HG03469 (cell line): ENCODE data around the gene GMEB2.
"Not testable (repeated sequence)": the region's sequence is repeated elsewhere in the genome, so short reads cannot be mapped to it uniquely, and the experiment has no call there.

Experiments used
- ATAC-seq: cut with Tn5 transposase; IDR thresholded peaks from one replicate; pipeline ENCODE4 v1.9.1; 2021; ENCODE audit warnings: mild to moderate bottlenecking, moderate library complexity, moderate number of reproducible peaks; ENCODE audit not compliant: unreplicated experiment

Gene GMEB2

DNA sequence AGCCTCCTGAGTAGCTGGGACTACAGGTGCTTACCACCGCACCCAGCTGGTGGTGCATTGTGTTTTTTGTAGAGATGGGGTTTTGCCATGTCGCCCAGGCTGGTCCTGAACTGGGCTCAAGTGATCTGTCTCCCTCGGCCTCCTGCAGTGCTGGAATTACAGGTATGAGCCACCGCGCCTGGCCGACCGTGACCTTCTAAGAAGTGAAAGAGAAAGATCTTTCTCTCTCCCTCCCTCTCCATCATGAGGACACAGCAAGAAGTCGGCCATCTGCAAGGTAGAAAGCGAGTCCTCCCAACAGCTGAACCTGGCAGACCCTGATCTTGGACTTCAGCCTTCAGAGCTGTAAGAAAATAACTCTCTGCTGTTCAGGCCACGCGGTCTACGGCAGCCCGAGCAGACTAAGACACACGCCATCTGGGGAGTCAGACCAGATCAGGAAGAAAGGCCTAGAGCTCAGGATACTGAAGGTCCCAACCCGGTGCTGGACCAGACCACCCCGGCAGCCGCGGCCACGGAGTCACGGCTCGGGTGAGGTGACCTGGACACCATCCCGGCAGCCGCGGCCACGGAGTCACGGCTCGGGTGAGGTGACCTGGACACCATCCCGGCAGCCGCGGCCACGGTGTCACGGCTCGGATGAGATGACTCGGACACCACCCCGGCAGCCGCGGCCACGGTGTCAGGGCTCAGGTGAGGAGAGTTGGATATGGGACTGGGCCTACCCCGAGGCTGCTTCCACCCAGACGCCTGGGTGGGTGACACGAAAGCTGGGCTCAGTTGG lies 9.6 kb downstream of the GMEB2 start:
- ATAC-seq = no peak

DNA sequence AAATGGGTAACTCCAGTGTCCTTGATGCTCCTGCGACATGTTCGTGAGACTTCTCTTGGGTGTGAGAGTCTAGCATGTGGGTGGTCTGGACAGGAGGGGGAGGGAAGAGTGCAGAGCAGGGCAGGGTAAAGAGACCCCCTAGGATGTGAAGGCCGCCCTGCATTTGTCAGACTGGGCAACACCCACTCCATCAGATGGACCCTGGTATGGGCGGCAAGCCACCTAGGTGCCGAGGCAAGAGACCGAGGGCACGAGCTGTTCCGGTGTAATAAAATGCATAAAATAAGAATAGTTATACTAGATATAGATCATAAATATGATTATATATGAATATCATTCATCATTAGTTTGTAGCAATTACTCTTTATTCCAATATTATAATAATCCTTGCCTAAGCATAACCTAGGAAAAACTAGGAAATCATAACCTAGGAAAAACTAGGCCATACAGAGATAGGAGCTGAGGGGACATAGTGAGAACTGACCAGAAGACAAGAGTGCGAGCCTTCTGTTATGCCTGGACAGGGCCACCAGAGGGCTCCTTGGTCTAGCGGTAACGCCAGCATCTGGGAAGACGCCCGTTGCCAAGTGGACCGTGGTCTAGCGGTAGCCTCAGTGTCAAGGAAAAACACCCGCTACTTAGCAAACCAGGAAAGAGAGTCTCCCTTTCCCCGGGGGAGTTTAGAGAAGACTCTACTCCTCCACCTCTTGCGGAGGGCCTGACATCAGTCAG lies 12.9 kb downstream of the GMEB2 start:
- not testable (repeated sequence) for ATAC-seq

DNA sequence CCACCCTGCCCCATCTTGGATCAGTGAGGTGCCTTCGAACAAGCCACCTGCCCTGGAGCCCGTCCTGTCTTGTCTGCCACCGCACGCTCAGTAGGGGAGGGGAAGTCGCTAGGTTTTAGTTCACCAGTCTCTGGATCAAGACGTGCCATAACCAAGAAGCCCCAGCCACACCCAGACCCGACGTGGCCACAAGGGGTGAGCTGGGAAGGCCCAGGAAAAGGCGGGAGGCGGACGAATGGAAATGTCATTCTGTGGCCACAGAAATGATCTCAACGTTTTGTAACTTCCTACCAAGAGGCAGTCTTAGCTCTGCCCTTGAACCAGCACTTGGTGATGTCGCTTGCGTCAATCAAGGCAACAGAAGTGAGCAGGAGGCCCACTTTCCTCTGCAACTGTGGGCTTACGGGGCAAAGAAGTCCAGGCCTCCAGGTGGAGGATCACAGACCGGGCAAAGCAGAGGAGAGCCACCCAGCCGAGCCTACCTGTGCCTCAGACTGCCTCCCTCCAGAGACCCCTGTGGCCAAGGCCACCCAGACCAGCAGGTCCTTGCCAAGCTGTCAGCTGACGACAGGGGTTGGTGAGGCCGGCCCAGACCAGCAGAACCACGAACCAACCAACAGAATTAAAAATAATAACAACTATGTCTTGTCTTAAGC lies 14.5 kb downstream of the GMEB2 start:
- ATAC-seq = no peak

DNA sequence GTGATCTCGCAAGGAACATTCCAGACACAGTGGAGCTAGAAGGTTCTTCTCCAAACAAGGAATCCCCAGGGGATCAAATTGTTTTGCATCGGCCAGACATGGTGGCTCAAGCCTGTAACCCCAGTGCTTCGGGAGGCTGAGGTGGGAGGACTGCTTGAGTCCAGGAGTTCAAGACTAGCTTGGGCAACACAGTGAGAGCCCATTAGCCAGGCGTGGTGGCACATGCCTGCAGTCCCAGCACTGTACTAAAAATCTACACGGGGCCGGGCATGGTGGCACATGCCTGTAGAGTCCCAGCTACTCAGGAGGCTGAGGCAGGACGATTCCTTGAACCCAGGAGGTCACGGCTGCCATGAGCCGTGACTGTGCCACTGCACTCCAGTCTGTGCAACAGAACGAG lies 15.3 kb downstream of the GMEB2 start:
- no peak for ATAC-seq

DNA sequence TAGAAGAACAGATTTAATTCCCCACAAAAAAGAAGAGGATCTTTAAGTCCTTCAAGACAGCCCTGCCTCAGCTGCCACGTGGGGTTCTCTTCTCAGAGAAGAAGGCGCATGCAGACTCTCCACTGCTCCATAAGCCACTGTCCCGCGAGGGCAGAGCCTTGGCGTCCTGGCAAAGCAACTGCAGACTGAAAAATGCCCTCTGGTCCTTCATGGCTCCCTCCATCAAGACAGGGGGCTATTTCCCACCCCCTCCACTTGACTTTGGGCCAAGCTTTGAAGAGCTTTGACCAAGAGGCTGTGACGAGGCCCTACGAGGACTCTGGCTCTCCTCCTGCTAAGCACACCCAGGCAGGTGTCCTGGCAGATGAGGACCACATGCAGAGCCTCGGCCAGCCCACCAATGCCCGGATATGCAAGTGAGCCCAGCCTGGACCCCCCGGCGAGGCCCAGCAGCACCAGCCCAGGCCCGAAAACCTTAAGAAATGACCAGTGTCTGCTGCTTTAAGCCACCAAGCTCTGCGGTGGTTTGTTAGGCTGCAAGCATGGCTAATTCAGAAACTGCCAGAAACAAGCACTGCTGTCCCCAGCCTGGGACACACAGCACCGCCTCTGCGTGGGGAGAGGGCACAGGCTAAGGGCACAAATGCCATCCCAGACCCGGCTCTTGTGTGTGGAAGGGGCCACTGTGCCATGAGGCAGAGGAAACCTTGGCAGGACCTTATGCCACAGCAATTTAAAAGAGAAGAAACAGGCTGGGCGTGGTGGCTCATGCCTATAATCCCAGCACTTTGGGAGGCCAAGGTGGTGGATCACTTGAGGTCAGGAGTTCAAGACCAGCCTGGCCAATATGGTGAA lies 16.1 kb downstream of the GMEB2 start:
- ATAC-seq = no peak

DNA sequence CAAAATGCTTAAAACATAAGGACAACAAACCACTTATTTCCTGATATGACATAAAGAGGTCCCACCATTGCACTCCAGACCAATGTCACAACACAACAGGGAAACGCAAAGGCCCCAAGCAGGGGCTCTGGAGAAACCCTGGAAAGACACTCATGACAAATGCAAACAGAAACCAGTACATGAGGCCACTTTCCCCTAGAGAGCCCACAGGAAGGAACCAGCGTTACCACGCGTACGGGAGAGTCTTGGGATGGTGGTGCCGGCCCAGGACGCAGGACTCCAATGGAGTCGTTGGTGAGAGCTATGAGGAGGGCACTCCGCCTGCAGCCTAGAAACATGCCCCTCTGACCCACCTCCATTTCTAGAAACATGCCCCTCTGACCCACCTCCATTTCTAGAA lies 20.2 kb downstream of the GMEB2 start:
- no peak for ATAC-seq

DNA sequence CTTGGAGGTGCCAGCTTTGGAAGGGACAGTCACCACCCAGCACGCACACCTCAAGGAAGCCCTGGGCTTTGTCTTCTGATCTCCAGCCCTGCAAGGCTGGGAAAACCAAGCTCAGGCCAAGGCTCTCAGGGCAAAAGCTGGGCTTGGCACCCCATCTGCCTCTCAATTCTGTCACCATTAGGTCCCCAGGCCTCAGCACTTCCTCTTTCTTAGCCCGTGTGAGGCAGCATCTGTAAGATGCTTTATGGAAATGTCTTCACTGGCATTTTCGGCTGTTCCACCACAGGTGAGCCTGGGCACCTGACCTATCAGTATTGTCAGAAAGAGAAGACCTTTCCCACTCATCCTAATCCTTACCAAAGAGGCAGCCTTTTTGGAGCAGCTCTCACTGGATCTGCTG lies 24.6 kb downstream of the GMEB2 start:
- ATAC-seq = no peak

DNA sequence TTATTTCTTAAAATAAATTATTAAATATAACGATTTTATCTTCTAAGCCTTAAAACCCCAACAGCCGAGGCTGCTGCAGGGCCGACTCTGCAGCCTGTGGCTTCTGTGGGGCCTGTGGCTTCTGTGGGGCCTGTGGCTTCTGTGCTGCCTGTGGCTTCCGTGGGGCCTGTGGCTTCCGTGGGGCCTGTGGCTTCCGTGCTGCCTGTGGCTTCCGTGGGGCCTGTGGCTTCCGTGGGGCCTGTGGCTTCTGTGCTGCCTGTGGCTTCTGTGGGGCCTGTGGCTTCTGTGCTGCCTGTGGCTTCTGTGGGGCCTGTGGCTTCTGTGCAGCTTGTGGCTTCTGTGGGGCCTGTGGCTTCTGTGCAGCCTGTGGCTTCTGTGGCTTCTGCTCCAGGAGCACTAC lies 25.2 kb downstream of the GMEB2 start:
- ATAC-seq = not testable (repeated sequence)

DNA sequence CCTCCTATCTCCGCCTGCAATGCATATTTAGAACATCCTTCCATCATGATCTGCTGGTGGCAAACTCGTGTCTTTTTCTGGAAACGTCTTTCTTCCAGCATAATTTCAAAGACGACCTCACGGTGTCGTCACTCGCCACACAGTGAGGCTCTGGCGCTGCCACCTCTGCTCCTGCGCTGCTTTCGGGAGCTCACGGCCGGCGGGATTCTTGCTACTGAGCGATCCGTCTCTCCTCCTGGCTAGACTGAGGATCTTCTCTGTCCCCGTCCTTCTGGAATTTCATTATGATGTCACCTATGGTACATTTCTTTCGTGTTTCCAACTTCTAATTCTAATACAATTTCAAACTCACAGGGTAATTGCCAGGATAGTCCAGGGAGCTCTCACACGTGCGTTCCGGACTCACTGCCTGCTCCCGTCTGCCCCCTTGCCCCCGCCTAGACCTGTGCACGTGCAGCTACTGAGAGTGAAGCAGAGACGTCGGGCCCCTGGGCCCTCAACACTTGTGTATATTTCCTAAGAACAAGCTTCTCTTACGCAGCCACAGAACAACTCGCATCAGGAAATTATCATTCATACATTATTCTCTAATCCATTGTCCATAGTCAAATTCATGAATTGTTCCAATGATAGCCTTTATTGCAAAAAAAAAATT lies 27.4 kb downstream of the GMEB2 start:
- ATAC-seq = no peak

DNA sequence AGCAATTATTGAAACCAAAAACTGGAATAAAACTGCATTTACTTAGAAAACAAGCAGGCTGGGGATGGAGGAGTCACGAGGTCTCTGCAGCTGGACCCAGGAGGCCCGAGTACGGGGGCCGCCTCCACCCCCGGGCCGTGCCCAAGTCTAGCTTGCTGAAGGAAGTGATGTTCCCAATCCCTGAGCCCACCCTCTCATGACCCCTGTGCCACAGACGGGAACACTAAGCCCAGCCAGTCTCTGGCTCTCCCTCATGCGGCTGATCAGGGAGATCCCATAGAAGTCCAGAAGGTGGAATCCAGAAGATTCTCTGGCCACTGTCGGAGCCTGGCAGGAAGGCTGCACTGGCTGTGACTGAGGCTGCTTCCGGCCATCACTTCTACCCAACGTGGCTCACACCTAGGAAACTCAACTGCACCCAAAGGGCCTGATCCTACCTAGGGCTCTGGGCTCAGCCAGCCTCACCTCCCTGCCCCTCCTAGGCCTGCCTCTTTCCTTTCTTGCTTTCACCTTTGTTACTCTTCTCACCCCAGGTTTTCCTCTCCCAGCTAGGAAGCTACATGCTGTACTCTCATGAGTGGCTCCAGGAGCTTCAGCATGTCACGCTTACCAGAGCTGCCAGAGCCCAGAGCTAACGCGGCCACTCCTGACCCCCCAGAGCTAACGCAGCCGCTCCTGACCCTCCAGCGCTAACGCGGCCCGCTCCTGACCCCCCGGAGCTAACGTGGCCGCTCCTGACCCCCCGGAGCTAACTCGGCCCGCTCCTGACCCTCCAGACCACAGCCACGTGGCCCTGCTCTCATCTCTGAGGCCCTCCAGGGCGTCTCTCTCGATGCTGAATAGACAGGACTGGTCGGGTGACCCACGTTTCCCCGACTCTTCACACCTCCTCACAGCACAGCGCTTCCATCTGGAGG lies 28.2 kb downstream of the GMEB2 start:
- ATAC-seq = no peak

DNA sequence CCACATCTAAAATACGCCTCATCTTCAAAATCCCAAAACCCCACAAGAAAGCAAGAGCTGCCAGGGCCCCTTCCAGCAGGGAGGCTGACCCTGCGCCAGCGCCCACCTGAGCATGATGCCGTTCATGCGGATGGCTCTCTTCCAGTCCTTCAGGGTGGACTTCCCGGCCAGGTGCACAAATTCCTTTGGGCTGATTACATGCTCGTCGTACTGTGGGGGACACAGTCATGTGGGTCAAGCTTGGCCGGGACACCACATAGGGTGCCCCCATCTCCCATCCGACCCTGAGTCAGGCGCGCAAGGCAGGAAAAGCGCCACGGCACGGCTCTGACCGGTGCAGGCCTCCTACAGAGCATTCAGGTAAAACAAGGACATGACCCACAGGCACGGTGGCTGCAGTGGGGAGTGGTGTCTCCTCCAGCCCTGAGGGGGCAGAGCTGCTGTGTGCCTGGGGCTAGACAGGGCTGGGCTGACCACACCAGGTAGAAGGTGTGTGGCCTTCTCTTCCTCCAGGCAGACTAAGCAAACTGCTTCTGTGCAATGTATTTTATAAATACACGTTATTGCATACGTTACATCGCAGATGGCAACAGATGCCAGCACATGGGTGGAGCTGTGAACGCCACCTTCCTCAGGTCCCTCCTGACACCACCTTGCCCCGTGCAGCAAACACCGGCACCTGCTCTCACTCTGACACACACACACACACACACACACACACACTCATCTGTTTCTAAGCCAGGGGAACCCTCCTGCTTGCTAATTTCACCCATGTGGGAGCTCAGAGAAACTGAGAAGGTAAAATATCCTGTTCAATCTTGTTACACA lies 29.0 kb downstream of the GMEB2 start:
- ATAC-seq = no peak

DNA sequence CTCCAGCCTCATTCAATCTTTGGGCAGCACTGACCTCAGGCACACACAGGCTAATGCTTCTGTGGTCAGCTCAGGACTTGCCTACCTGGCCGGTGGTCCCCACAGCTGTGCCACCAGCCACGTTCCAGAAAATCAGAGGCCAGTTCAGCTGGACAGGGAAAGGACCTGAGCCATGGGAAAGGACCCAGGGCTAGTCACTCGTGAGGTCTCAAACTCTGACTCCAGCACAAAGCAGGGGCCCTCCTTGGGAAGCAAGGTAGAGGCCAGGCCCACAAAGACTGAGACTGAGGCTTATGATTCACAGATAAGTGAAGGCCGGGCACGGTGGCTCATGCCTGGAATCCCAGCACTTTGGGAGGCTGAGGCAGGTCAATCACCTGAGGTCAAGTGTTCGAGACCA lies 30.5 kb downstream of the GMEB2 start:
- no peak for ATAC-seq

DNA sequence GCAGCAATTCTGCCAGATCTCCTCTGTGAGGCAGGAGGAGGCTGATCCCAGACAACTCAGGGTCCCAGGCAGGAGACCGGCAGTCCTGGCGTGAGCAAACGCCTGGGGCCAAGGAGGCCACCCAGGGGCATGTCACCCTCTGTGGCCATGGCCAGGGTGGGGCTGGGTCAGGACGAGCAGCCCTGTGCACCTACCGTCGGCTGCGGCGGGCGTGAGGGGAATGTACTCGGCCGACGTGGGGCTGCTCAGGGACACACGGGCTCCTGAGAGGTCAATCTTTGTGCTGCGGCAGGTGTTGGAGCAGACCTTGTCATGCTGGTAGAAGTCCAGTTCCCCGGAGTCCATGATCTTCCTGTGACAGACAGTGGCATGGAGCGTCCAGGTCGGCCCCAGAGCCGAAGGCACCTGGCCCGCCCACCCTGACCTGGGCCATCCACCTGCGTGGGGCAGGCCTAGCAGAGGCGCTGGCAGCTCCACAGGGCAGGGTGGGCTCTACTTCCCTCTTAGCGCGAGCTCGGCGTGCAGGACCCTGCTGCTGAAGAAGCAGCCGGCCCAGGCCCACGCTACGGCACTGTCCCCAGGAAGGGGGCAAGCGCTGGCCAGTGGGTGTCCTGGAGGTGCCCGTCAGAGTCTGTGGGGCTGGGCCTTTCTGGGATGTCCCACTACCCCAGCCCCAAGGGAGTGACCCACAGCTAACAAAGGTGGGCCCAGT lies 31.3 kb downstream of the GMEB2 start:
- ATAC-seq = no peak

DNA sequence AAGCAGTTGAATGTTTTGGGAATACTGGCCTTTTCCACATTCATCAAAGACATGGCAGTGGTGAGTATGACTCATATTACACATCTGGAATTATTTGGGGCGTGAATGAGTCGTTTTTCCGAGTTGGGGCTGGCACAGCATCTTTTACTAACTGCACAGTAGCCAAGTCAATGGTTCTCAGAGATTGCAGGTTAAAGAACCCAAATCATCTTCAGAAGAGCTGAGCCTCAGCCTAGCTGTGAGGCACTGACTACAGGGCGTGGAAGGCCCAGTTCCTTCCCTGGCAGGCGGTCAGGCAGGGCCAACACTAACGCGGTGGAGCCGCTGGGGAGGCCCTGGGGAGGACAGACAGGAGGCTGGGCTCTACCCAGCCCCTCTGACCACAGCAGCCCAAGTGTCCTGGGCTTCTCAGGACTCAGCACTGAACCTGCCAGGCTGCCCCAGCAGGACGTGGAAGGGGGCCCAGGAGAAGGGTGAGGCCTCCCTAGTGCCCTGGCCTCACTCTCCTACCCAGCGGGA lies 32.8 kb downstream of the GMEB2 start:
- ATAC-seq = no peak

DNA sequence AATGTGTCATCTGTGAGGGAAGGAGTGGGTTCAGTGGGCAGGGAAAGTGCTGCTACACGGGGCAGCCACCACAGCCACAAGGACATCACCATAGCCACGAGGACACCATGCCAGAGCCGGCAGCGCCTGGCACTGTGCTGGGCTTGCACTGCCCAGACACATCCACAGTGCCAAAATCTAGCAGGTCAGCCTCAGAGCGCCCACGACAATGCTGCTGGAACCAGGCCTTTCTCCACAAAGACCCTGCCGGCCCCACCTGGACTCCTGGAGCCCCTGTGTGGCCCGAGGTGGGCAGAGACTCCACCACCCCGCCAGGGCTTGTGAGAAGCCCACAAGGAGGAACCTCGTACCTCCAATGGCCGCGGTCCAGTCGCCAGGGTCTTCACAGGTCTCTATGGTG lies 34.2 kb downstream of the GMEB2 start:
- no peak for ATAC-seq

DNA sequence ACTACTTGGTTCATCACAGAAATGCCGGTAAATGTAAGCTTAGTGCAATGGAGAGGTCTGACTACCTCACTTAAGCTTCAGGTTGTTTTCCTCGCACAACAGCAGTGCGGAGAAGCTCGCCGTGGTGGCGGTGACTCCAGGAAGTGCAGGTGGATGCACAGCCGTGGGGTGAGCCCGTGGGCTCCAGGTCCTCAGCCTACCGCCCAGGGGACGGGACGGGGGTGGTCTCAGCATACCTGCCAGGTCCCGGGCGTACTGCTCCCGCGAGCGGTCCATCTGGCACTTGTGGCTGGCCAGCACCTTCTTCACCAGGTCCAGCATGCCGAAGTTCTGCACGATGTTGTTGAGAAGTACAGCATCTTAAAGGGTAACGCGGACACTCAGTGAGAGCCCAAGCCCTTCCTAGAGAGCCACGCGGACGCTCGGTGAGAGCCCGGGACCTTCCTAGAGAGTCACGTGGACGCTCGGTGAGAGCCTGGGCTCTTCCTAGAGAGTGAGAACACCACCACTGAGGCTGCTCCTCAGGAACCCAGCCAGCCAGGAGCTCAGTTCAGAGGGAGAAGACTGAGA lies 35.0 kb downstream of the GMEB2 start:
- no peak for ATAC-seq

DNA sequence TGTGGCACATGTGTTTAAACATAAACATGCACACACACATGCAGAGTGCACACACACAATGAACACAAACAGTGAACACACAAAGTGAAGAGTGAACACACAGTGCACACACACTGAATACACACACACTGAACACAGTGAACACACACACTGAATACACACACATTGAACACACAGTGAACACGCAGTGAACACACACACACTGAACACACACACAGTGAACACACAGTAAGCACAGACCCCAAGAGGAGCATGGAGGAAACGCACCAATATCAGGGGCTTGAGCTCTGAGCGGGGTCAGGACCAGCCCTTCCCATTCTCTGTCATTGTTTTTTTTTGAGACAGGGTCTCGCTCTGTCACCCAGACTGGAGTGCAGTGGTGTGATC lies 35.8 kb downstream of the GMEB2 start:
- ATAC-seq = no peak
